ENCODE data around the gene NYAP1. TPM values are rescaled to one million over a fixed set of nuclear protein-coding genes. Genes with fewer than 3 reads are reported as not detected.
A peak's percentile ranks its signal among the peaks of the same experiment; 100 is the strongest.

NYAP1 gene
- total RNA-seq, 4 donors from 2014 or later: 0.51 to 1.1 (median 0.67) TPM

- Histone ChIP-seq H3K27ac (no peak overlapping the region), H3K9me3 (no peaks in the 10 kb centered on the region), H3K27me3 (no peaks in the 10 kb centered on the region), H3K4me1 (peaks cover 7% of the 10 kb centered on the region), H3K4me3 (no peak overlapping the region), H3K36me3 (no peaks in the 10 kb centered on the region)
- no peak for TF ChIP-seq POLR2A (IDR thresholded peaks at IDR 0.05)
- TF ChIP-seq EP300 (IDR thresholded peaks at IDR 0.05): no peak
- DNase-seq (ENCODE audit: low spot score in 2 of 2): no peak
- 71% methylated on average over 8 of the region's 8 CpGs for WGBS
These were observed 22.7 kb downstream of the NYAP1 start for GRCh38 chr7:100506356-100506923.

GRCh38 chr7:100509231-100509630 is 25.5 kb downstream of the NYAP1 start:
- 36% methylated on average over 15 of the region's 15 CpGs for WGBS
- H3K4me3 ChIP-seq: no peak overlapping the region
- peaks cover 7% of the 10 kb centered on the region for H3K4me1 ChIP-seq
- H3K9me3 ChIP-seq: no peaks in the 10 kb centered on the region
- TF ChIP-seq EP300 (IDR thresholded peaks at IDR 0.05): no peak
- TF ChIP-seq CTCF (IDR thresholded peaks at IDR 0.05): no peak
- no peak for TF ChIP-seq POLR2AphosphoS5 (IDR thresholded peaks at IDR 0.05)
- no peak for TF ChIP-seq POLR2A (IDR thresholded peaks at IDR 0.05)
- no peaks in the 10 kb centered on the region for H3K36me3 ChIP-seq
- H3K27ac ChIP-seq: no peak overlapping the region
- H3K27me3 ChIP-seq: no peaks in the 10 kb centered on the region
- DNase-seq (ENCODE audit: low spot score in 2 of 2): no peak

- 89% methylated on average over 9 of the region's 9 CpGs for WGBS
- DNase-seq (ENCODE audit: low spot score in 2 of 2): no peak
- Histone ChIP-seq H3K4me1 (peaks cover 15% of the 10 kb centered on the region), H3K27ac (no peak overlapping the region), H3K36me3 (no peaks in the 10 kb centered on the region), H3K9me3 (no peaks in the 10 kb centered on the region), H3K4me3 (no peak overlapping the region), H3K27me3 (no peaks in the 10 kb centered on the region)
- TF ChIP-seq EP300 (IDR thresholded peaks at IDR 0.05): no peak
- TF ChIP-seq POLR2A (IDR thresholded peaks at IDR 0.05): no peak
- TF ChIP-seq CTCF (IDR thresholded peaks at IDR 0.05): no peak
- TF ChIP-seq POLR2AphosphoS5 (IDR thresholded peaks at IDR 0.05): no peak
These were observed 26.9 kb downstream of the NYAP1 start for GRCh38 chr7:100510437-100511239.

GRCh38 chr7:100513212-100513810 is 29.6 kb downstream of the NYAP1 start:
- WGBS: 91% methylated on average over 9 of the region's 9 CpGs
- H3K9me3 ChIP-seq: no peaks in the 10 kb centered on the region
- TF ChIP-seq CTCF (IDR thresholded peaks at IDR 0.05) (no peak), EP300 (IDR thresholded peaks at IDR 0.05) (no peak), POLR2AphosphoS5 (IDR thresholded peaks at IDR 0.05) (no peak), POLR2A (IDR thresholded peaks at IDR 0.05) (no peak)

GRCh38 chr7:100515072-100515532 is 31.4 kb downstream of the NYAP1 start:
- Histone ChIP-seq H3K36me3 (no peaks in the 10 kb centered on the region), H3K27ac (no peak overlapping the region), H3K4me1 (peaks cover 17% of the 10 kb centered on the region), H3K9me3 (no peaks in the 10 kb centered on the region), H3K27me3 (no peaks in the 10 kb centered on the region), H3K4me3 (no peak overlapping the region)
- DNase-seq (ENCODE audit: low spot score in 2 of 2): no peak
- TF ChIP-seq POLR2AphosphoS5 (IDR thresholded peaks at IDR 0.05): peak in 1 of 3 donors; percentile 40
- no peak for TF ChIP-seq CTCF (IDR thresholded peaks at IDR 0.05)
- no peak for TF ChIP-seq EP300 (IDR thresholded peaks at IDR 0.05)
- TF ChIP-seq POLR2A (IDR thresholded peaks at IDR 0.05): no peak
- 9% methylated on average over 2 of the region's 2 CpGs for WGBS

More at GRCh38 chr7:100513212-100513810, 29.6 kb downstream of the NYAP1 start:
- DNase-seq (ENCODE audit: low spot score in 2 of 2): no peak
- Histone ChIP-seq H3K4me3 (no peak overlapping the region), H3K4me1 (peaks cover 24% of the 10 kb centered on the region), H3K36me3 (no peaks in the 10 kb centered on the region), H3K27me3 (no peaks in the 10 kb centered on the region), H3K27ac (no peak overlapping the region)
